ENCODE results near the gene KIF2A. TPM values are rescaled to one million over a fixed set of nuclear protein-coding genes. Genes with fewer than 3 reads are reported as not detected.

KIF2A gene
- total and polyA plus RNA-seq, 2 of the 8 experiments (the other 6 are each of a cell fraction or from before 2014, with no cell fraction given) = 18.4 to 97.1 TPM

DNA sequence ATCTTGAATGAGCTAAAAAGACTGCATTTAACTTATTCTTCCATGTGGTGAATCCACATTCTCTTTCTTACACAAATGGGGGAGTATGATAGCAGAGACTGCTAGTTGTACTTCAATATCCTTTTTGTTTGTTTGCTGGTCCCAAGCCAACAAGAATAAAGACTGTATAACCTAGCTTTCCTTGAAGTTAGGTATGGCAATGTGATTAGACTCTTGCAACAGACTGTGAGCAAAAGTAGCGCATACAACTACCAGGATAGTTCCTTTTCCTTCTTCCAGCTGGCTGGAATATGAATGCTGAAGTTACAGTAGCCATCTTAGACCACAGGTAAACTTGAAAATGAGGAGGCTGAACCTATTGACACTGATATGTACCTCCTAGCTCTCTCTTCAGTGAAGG lies 17.9 kb upstream of the KIF2A start (continued):
- TF ChIP-seq GABPA (IDR thresholded peaks at IDR 0.05; ENCODE audit: borderline replicate concordance, insufficient read depth, low read length) = no peak

DNA sequence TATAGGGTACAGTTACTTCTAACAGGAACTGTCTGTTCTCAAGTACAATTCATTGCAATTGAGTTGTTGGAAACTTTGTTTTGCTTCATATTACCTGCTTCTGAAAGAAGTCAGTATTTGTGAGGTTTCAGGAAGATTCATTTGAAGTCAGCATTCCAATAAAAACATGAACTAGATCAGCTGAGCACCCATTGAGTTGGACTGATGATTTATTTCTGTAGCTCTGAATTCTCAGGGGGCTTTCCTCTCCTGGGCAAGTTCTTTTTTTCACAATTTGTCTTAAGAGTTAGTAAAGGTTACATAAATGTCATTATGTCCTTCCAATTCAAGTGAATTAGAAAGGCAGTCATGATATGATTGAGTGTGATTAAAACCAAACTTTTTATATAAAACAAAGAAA lies 16.2 kb upstream of the KIF2A start:
- CTCF ChIA-PET (ENCODE audit: partially characterized antibody) = interaction anchor here (0.6 kb wide), 1 partner anchor 35 kb away, joined by 3 read pairs; no protein-coding TSS in a partner anchor
- no peak overlapping the region for H3K14ac ChIP-seq (ENCODE audit: insufficient read length)
- no peak overlapping the region for H3K27ac ChIP-seq (ENCODE audit: low read depth, low read length)
- no peaks in the 10 kb centered on the region for H3K79me1 ChIP-seq (ENCODE audit: low read depth, low read length)
- H3K23me2 ChIP-seq (ENCODE audit: low read depth, low read length) = no peaks in the 10 kb centered on the region
- no peak overlapping the region for H3K4me3 ChIP-seq (ENCODE audit: extremely low read depth in 1 of 4, insufficient read depth in 2 of 4, low read depth in 3 of 4, low read length in 4 of 4)
- H2AK5ac ChIP-seq (ENCODE audit: low read depth, low read length) = no peak overlapping the region
- H2AFZ ChIP-seq (ENCODE audit: low read length) = no peak overlapping the region
- no peak overlapping the region for H3K4ac ChIP-seq (replicated peaks; ENCODE audit: insufficient read length, low read depth, low read length)
- no peak overlapping the region for H4K5ac ChIP-seq (ENCODE audit: insufficient read length, low read depth, low read length)
- no peak overlapping the region for H3K23ac ChIP-seq (ENCODE audit: insufficient read length)
- H2BK15ac ChIP-seq (ENCODE audit: low read length) = no peak overlapping the region
- no peak overlapping the region for H3K4me2 ChIP-seq (ENCODE audit: insufficient read depth in 1 of 2, low read depth in 2 of 2, low read length in 2 of 2)
- H3K56ac ChIP-seq (replicated peaks; ENCODE audit: insufficient read length, low read depth, low read length) = no peak overlapping the region
- DNase-seq (ENCODE audit: low read depth in 1 of 2, low spot score in 2 of 2) = no peak
- no peaks in the 10 kb centered on the region for H3K79me2 ChIP-seq (ENCODE audit: control insufficient read depth in 1 of 2, insufficient read depth in 2 of 2, low read length in 2 of 2)
- H3K4me1 ChIP-seq (replicated peaks in 1 of 4; ENCODE audit: control insufficient read depth in 3 of 4, insufficient read depth in 4 of 4, low read length in 3 of 4) = no peaks in the 10 kb centered on the region
- H4K20me1 ChIP-seq (replicated peaks in 1 of 2; ENCODE audit: control insufficient read depth in 1 of 2, insufficient read depth in 2 of 2, low read length in 2 of 2) = no peaks in the 10 kb centered on the region
- no peaks in the 10 kb centered on the region for H3K36me3 ChIP-seq (ENCODE audit: control insufficient read depth in 2 of 4, insufficient read depth in 4 of 4, low read length in 3 of 4)
- FAIRE-seq = no peak
- POLR2A ChIA-PET (ENCODE audit: partially characterized antibody) = interaction anchor here (2.0 kb wide), 1 partner anchor 16 kb away, joined by 4 read pairs; the partner anchor contains the start of gene KIF2A
- no peaks in the 10 kb centered on the region for H3K27me3 ChIP-seq (replicated peaks in 1 of 4; ENCODE audit: control insufficient read depth in 3 of 4, extremely low read depth in 1 of 4, insufficient read depth in 3 of 4, low read length in 3 of 4)
- H3K9ac ChIP-seq (replicated peaks in 1 of 4; ENCODE audit: extremely low read depth in 1 of 4, low read depth in 3 of 4, low read length in 3 of 4) = no peak overlapping the region
- H2BK5ac ChIP-seq (ENCODE audit: low read depth, low read length) = no peak overlapping the region
- H2BK20ac ChIP-seq (ENCODE audit: low read length) = no peak overlapping the region
- H4K8ac ChIP-seq (ENCODE audit: extremely low read depth, insufficient read depth, low read length) = no peak overlapping the region
- no peak overlapping the region for H4K91ac ChIP-seq (replicated peaks; ENCODE audit: insufficient read length, low read length)
- H3K18ac ChIP-seq (ENCODE audit: extremely low read depth, low read length) = no peak overlapping the region
- H2BK120ac ChIP-seq (replicated peaks; ENCODE audit: low read depth, low read length) = no peak overlapping the region
- no peak overlapping the region for H2BK12ac ChIP-seq (ENCODE audit: low read depth, low read length)
- H3K9me3 ChIP-seq (ENCODE audit: insufficient read depth in 2 of 2, low read depth in 1 of 2, low read length in 1 of 2) = peaks cover 5 to 8% of the 10 kb centered on the region in 2 experiments
- TF ChIP-seq ASH2L (IDR thresholded peaks at IDR 0.05; ENCODE audit: low read length) = no peak
- no peak for TF ChIP-seq TCF12 (IDR thresholded peaks at IDR 0.05; ENCODE audit: low read depth, low read length)
- no peak for TF ChIP-seq HDAC2 (IDR thresholded peaks at IDR 0.05; ENCODE audit: borderline replicate concordance in 1 of 2, low read depth in 2 of 2, low read length in 2 of 2)
- no peak for TF ChIP-seq NANOG (IDR thresholded peaks at IDR 0.05; ENCODE audit: insufficient read depth, low read depth, low read length, poor library complexity, severe bottlenecking)
- no peak for TF ChIP-seq SIRT6 (IDR thresholded peaks at IDR 0.05; ENCODE audit: low read length)
- no peak for TF ChIP-seq POU5F1 (IDR thresholded peaks at IDR 0.05; ENCODE audit: low read depth, low read length)
- TF ChIP-seq MAFK (IDR thresholded peaks at IDR 0.05; ENCODE audit: low read depth, low read length) = no peak
- TF ChIP-seq CTBP2 (IDR thresholded peaks at IDR 0.05; ENCODE audit: borderline replicate concordance, insufficient read depth, insufficient read length, low read length) = no peak
- no peak for TF ChIP-seq GABPA (IDR thresholded peaks at IDR 0.05; ENCODE audit: borderline replicate concordance, insufficient read depth, low read length)
- no peak for TF ChIP-seq SIN3A (conservative IDR thresholded peaks at IDR 0.05 in 1 of 2, IDR thresholded peaks at IDR 0.05 in 1 of 2; ENCODE audit: low read depth in 1 of 2, low read length in 2 of 2)
- no peak for TF ChIP-seq KDM4A (IDR thresholded peaks at IDR 0.05; ENCODE audit: low read depth, low read length, severe bottlenecking)
- TF ChIP-seq SAP30 (IDR thresholded peaks at IDR 0.05; ENCODE audit: insufficient read depth, insufficient replicate concordance, low read length) = no peak

Data from H1 (cell line).